ENCODE data around the gene STYX. TPM values are rescaled to one million over a fixed set of nuclear protein-coding genes. Genes with fewer than 3 reads are reported as not detected.

Gene STYX, protein sequence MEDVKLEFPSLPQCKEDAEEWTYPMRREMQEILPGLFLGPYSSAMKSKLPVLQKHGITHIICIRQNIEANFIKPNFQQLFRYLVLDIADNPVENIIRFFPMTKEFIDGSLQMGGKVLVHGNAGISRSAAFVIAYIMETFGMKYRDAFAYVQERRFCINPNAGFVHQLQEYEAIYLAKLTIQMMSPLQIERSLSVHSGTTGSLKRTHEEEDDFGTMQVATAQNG
- total RNA-seq (2021) (21.1 to 22.8 TPM (median 21.4 TPM) in 3 replicates), Bru-seq, nascent RNA (percentile 87 among the genes with signal in this experiment)
- long read RNA-seq, experiment 1, full-length matches to known transcripts, result 214 of 288 reads
- long read RNA-seq, experiment 1, partial matches to known transcripts, result 43 of 288 reads
- long read RNA-seq, experiment 1, other reads (novel, unspliced or antisense), result 31 of 288 reads
- long read RNA-seq, experiment 2, full-length matches to known transcripts, result 13 of 52 reads
- long read RNA-seq, experiment 2, partial matches to known transcripts, result 1 of 52 reads
- long read RNA-seq, experiment 2, other reads (novel, unspliced or antisense), result 38 of 52 reads
- long read RNA-seq, experiment 3, full-length matches to known transcripts, result 27 of 35 reads
- long read RNA-seq, experiment 3, partial matches to known transcripts, result 0 of 35 reads
- long read RNA-seq, experiment 3, other reads (novel, unspliced or antisense), result 8 of 35 reads

DNA sequence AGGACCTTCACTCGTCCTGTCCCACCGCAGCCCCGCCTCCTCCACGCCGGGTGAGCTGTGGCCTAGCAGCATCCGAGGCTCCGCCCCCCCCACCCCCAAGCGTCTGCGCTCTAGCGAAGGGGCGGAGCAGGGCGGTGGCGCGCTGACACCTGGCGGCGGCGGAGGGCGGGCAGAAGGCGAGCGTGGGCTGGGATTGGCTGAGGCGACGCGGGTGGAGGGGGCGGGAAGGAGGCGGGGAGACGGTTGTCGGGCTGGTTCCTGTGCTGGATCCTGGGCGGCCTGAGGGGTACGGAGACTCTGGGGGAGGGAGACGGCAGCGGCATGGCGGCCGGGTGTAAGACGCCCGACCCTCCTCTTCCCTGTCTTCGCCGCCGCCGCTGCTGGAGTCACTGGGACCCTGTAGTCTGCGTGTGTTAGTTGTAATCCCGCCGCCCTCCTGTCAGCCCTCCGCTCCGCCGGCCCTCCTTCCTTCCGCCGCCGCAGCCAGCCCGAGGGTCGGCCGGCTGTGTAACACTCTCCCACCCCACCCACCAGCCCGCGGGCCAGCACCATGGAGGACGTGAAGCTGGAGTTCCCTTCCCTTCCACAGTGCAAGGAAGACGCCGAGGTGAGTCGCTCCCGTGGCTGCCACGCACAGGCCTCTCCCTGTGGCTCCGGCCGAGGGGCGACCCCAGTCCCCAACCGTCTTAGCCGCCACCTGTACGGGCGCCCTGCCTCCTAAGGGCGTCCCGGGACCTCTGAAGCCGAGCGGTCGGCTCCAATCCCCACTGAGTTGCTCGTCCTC lies at the start of gene STYX:
Gene STYX (plus strand): TSS at position 242 of the 784 bp plus-strand sequence. CDS start 309 bp downstream, at position 551.
- H3K27ac Mint-ChIP-seq, result peak within 1 kb of the TSS; percentile 100
- POLR2A ChIA-PET, result interaction anchor here (0.6 to 1.7 kb wide), 7 partner anchors 13 to 178 kb away, joined by 3 to 19 read pairs (median 5); partner anchors contain the start of genes ERO1A, GNPNAT1, GPR137C and TXNDC16
- ATAC-seq (peak; percentile 95), DNase-seq (ENCODE audit: low spot score) (peak; percentile 100)
- H3K9me3 Mint-ChIP-seq, result peaks cover 5% of the 10 kb centered on the region
- H3K4me3 Mint-ChIP-seq, result peak within 1 kb of the TSS; percentile 99
- H3K36me3 Mint-ChIP-seq, result peaks cover 20% of the 10 kb centered on the region
- CTCF ChIA-PET, result interaction anchor here (0.5 to 1.9 kb wide), 5 partner anchors 47 to 1870 kb away, joined by 3 to 6 read pairs (median 3); no protein-coding TSS in a partner anchor
- H3K27me3 Mint-ChIP-seq (ENCODE audit: low read depth), result no peaks in the 10 kb centered on the region
- peaks cover 40% of the 10 kb centered on the region for H3K4me1 Mint-ChIP-seq
- TF ChIP-seq, protein P1, sequence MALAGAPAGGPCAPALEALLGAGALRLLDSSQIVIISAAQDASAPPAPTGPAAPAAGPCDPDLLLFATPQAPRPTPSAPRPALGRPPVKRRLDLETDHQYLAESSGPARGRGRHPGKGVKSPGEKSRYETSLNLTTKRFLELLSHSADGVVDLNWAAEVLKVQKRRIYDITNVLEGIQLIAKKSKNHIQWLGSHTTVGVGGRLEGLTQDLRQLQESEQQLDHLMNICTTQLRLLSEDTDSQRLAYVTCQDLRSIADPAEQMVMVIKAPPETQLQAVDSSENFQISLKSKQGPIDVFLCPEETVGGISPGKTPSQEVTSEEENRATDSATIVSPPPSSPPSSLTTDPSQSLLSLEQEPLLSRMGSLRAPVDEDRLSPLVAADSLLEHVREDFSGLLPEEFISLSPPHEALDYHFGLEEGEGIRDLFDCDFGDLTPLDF (CRISPR knock-in tag; IDR thresholded peaks at IDR 0.05), result no peak
- TF ChIP-seq NR3C1 (CRISPR knock-in tag; conservative IDR thresholded peaks at IDR 0.05; ENCODE audit: low read depth) (no peak), ZNF416 (CRISPR knock-in tag; IDR thresholded peaks at IDR 0.05) (0 out of 2 replicates have a peak, but pooled peaks have one; percentile 58), CBFB (CRISPR knock-in tag; IDR thresholded peaks at IDR 0.05; ENCODE audit: low read depth) (peak; percentile 53; the same call in 1 of the 2 replicates), NFYB (CRISPR knock-in tag; conservative IDR thresholded peaks at IDR 0.05; ENCODE audit: low read depth) (peak; percentile 49), IRF2 (CRISPR knock-in tag; IDR thresholded peaks at IDR 0.05; ENCODE audit: borderline replicate concordance, low read depth) (no peak), CREM (CRISPR knock-in tag; IDR thresholded peaks at IDR 0.05) (0 out of 2 replicates have a peak, but pooled peaks have one; percentile 43), FOXJ3 (CRISPR knock-in tag; IDR thresholded peaks at IDR 0.05; ENCODE audit: borderline replicate concordance) (no peak), ZNF263 (CRISPR knock-in tag; IDR thresholded peaks at IDR 0.05; ENCODE audit: low read depth) (no peak), KAT7 (CRISPR knock-in tag; IDR thresholded peaks at IDR 0.05; ENCODE audit: borderline replicate concordance) (0 out of 2 replicates have a peak, but pooled peaks have one; percentile 52), ZBTB21 (CRISPR knock-in tag; IDR thresholded peaks at IDR 0.05; ENCODE audit: borderline replicate concordance) (peak; percentile 79), SP1 (CRISPR knock-in tag; conservative IDR thresholded peaks at IDR 0.05) (peak; percentile 96), NFE2L1 (CRISPR knock-in tag; IDR thresholded peaks at IDR 0.05) (0 out of 2 replicates have a peak, but pooled peaks have one; percentile 19)
- TF ChIP-seq, protein P2, sequence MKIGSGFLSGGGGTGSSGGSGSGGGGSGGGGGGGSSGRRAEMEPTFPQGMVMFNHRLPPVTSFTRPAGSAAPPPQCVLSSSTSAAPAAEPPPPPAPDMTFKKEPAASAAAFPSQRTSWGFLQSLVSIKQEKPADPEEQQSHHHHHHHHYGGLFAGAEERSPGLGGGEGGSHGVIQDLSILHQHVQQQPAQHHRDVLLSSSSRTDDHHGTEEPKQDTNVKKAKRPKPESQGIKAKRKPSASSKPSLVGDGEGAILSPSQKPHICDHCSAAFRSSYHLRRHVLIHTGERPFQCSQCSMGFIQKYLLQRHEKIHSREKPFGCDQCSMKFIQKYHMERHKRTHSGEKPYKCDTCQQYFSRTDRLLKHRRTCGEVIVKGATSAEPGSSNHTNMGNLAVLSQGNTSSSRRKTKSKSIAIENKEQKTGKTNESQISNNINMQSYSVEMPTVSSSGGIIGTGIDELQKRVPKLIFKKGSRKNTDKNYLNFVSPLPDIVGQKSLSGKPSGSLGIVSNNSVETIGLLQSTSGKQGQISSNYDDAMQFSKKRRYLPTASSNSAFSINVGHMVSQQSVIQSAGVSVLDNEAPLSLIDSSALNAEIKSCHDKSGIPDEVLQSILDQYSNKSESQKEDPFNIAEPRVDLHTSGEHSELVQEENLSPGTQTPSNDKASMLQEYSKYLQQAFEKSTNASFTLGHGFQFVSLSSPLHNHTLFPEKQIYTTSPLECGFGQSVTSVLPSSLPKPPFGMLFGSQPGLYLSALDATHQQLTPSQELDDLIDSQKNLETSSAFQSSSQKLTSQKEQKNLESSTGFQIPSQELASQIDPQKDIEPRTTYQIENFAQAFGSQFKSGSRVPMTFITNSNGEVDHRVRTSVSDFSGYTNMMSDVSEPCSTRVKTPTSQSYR (CRISPR knock-in tag; IDR thresholded peaks at IDR 0.05), result 0 out of 2 replicates have a peak, but pooled peaks have one; percentile 33
- TF ChIP-seq, protein P3, sequence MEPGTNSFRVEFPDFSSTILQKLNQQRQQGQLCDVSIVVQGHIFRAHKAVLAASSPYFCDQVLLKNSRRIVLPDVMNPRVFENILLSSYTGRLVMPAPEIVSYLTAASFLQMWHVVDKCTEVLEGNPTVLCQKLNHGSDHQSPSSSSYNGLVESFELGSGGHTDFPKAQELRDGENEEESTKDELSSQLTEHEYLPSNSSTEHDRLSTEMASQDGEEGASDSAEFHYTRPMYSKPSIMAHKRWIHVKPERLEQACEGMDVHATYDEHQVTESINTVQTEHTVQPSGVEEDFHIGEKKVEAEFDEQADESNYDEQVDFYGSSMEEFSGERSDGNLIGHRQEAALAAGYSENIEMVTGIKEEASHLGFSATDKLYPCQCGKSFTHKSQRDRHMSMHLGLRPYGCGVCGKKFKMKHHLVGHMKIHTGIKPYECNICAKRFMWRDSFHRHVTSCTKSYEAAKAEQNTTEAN (CRISPR knock-in tag; IDR thresholded peaks at IDR 0.05), result no peak
- TF ChIP-seq, protein P4, sequence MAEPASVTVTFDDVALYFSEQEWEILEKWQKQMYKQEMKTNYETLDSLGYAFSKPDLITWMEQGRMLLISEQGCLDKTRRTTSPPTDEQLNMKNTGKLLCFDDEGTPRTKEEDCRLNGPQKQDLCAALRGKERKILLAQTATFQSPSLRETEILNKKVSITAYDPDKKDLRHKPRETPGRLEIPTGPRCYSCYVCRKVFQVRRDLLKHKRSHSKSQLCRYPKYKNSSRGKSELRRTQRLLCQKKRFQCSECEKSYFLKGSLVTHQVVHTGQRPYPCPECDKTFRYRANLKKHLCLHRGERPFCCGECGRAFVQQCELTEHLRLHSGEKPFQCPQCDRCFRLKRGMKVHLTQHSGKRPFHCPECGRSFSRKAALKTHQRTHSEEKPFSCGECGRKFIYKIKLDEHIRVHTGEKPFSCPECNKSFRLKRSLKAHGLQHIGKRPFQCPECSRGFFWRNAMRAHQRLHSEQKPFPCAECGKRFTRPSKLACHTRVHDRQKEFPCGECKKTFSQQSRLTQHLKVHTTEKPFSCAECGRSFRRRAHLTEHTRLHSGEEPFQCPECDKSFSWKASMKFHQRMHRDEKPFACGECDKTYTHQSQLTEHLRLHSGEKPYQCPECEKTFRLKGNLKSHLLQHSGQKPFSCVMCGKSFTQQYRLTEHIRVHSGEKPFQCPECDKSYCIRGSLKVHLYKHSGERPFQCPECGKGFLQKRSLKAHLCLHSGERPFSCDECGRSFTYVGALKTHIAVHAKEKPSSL (CRISPR knock-in tag; conservative IDR thresholded peaks at IDR 0.05), result no peak
- TF ChIP-seq, protein P5, sequence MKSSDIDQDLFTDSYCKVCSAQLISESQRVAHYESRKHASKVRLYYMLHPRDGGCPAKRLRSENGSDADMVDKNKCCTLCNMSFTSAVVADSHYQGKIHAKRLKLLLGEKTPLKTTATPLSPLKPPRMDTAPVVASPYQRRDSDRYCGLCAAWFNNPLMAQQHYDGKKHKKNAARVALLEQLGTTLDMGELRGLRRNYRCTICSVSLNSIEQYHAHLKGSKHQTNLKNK (CRISPR knock-in tag; IDR thresholded peaks at IDR 0.05), result no peak
- TF ChIP-seq, protein P6, sequence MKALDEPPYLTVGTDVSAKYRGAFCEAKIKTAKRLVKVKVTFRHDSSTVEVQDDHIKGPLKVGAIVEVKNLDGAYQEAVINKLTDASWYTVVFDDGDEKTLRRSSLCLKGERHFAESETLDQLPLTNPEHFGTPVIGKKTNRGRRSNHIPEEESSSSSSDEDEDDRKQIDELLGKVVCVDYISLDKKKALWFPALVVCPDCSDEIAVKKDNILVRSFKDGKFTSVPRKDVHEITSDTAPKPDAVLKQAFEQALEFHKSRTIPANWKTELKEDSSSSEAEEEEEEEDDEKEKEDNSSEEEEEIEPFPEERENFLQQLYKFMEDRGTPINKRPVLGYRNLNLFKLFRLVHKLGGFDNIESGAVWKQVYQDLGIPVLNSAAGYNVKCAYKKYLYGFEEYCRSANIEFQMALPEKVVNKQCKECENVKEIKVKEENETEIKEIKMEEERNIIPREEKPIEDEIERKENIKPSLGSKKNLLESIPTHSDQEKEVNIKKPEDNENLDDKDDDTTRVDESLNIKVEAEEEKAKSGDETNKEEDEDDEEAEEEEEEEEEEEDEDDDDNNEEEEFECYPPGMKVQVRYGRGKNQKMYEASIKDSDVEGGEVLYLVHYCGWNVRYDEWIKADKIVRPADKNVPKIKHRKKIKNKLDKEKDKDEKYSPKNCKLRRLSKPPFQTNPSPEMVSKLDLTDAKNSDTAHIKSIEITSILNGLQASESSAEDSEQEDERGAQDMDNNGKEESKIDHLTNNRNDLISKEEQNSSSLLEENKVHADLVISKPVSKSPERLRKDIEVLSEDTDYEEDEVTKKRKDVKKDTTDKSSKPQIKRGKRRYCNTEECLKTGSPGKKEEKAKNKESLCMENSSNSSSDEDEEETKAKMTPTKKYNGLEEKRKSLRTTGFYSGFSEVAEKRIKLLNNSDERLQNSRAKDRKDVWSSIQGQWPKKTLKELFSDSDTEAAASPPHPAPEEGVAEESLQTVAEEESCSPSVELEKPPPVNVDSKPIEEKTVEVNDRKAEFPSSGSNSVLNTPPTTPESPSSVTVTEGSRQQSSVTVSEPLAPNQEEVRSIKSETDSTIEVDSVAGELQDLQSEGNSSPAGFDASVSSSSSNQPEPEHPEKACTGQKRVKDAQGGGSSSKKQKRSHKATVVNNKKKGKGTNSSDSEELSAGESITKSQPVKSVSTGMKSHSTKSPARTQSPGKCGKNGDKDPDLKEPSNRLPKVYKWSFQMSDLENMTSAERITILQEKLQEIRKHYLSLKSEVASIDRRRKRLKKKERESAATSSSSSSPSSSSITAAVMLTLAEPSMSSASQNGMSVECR (CRISPR knock-in tag; IDR thresholded peaks at IDR 0.05; ENCODE audit: borderline replicate concordance), result no peak
- TF ChIP-seq, protein P7, sequence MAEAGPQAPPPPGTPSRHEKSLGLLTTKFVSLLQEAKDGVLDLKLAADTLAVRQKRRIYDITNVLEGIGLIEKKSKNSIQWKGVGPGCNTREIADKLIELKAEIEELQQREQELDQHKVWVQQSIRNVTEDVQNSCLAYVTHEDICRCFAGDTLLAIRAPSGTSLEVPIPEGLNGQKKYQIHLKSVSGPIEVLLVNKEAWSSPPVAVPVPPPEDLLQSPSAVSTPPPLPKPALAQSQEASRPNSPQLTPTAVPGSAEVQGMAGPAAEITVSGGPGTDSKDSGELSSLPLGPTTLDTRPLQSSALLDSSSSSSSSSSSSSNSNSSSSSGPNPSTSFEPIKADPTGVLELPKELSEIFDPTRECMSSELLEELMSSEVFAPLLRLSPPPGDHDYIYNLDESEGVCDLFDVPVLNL (CRISPR knock-in tag; IDR thresholded peaks at IDR 0.05; ENCODE audit: borderline replicate concordance, low read depth), result no peak
